ENCODE data around the gene CDH7. TPM values are rescaled to one million over a fixed set of nuclear protein-coding genes. Genes with fewer than 3 reads are reported as not detected.

CDH7 gene
- not detected in 2 replicates for total RNA-seq (2014; rRNA removed; shearing (Covaris generic))

DNA sequence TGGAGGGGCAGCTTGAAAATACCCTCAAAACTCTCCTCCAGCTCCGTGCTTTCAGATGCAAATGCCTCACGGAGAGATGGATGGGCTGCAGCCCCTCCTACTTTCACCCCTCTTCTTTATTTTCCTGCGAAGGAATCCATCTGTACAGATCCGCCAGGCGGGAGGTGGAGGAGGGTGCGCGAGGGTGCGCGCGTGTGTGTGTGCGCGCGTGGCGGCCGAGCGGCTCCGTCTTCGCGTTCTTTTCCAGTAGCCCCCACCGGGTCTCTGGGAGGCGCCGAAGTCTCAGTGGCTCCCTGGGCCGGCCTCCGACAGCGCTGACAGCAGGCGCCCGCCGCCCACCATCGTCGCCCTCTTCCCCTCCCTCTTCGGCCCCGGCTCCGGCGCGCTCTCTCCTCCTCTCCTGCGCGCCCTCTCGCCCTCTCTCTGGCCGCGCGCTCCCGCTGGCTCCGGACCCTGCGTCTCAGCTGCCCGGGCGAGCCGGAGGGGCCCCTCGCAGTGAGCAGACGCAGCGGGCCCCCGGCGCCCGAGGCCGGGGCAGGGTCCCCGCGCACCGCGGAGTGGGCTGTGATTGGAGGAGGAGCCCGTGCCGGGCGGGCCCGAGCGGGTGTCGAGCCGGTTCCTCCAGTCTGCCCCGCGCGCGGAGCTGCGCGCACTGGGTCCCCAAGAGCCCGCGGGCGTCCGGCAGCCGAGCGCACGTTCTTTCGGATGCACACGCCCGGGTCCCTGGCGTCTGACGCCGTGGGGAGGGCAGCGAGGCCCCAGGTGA, at the start of gene CDH7:
Gene CDH7, plus strand, starts transcription at position 624 of the 766 bp plus-strand sequence. CDS start 11,831 bp downstream, outside the sequence.
- peak; percentile 58 for DNase-seq (ENCODE audit: low spot score)
- in situ Hi-C loops (cut with HindIII; ENCODE audit: low sequenced_read_pairs): no loop called here

DNA sequence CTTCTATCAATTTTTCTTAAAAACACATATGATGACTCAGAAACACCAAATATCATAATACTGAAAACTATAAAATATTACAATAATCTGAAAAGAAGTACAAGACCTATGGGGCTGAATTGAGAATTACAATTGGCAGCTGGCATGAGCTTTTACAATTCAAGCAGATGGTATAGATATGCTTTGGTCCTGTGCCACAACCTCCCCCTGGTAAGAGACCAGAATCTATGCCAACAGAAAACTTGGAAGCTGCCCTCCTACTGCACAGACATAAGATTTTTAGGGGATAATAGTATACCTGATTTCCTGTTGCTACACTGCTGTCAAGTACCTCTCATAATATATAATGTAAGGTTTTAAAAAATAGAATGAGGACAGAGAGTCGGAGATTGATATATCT, 46.8 kb upstream of the CDH7 start:
- in situ Hi-C loops (cut with HindIII; ENCODE audit: low sequenced_read_pairs): no loop called here
- DNase-seq (ENCODE audit: low spot score): peak; percentile 58

DNA sequence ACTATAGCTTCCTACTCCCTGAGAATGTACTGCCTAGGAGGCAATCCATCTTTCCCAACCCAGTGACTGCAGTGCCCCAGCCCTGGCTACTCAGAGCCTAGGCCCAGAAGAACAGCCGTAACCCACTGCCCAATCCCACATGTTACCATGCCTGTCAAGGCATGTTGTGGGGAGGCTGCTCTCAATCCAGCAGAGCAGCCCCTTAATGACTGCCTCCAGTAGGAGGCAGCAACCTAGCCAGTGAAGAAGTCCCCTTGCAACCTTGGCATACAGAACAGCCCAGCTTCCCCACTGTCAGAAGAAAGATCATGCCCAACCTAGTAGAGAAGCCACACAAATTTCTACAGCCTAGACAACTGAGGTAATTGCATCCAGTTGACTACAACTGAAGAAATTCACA, 44.2 kb upstream of the CDH7 start:
- in situ Hi-C loops (cut with HindIII; ENCODE audit: low sequenced_read_pairs): no loop called here
- DNase-seq (ENCODE audit: low spot score): no peak

GRCh38 chr18:65711493-65711892, 39.3 kb upstream of the CDH7 start:
- no peak for DNase-seq (ENCODE audit: low spot score)
- in situ Hi-C loops (cut with HindIII; ENCODE audit: low sequenced_read_pairs): no loop called here

GRCh38 chr18:65721619-65722018, 29.2 kb upstream of the CDH7 start:
- DNase-seq (ENCODE audit: low spot score): peak; percentile 87
- in situ Hi-C loops (cut with HindIII; ENCODE audit: low sequenced_read_pairs): no loop called here

DNA sequence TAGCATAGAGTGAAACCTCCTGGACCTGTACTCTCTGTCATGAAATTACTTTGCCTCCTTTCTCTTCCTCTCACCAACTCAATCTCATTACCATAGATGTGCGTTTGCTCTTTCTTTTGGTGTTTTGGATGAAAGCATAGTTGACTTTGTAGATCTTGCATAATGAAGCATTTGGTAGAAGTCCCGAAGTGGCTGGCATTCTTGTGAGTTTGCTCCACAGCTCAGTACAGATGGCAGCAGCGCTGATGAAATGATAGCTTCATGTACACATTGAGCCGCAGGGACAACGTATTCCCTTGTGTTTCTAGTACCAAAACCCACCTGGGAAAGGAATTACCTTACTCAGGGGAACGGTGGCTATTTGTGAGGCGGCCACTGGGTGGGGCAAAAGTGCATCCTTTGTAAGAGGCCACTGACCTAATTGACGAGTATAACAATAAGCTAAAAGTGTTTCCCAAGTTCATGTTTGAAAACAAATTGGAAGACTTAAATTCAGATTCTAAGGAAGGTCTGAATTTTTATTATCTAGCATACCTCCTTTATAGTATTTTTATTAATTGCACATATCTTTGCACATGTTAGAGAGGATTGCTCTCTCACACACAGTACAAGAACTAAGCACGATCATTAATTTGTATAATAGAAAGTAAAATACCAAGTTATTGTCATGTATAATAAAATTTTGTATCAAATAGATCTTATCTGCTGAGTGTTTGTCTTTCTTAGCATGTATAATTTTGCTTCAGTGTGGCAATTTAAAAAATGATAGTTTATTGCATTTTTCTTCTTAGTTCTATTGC, 25.4 kb upstream of the CDH7 start:
- DNase-seq (ENCODE audit: low spot score): peak; percentile 87
- in situ Hi-C loops (cut with HindIII; ENCODE audit: low sequenced_read_pairs): no loop called here

DNA sequence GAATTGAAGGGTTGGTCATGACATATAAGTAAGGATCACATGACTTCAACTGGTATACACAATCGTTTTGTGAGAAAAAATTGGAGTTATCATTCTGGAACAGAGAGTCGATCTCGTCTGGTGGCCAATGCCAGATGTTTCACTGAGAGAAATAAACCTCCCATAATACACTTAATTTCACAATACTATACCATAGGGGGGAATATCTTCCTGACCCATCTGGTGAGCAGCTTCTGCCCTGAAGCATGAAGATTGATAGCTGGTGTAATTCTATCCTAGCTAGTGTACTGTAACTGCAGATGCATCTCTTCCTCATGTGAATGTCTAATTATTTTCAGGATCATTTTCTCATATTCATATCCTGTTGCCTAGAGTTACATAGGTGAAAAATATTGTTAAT, 15.7 kb upstream of the CDH7 start:
- in situ Hi-C loops (cut with HindIII; ENCODE audit: low sequenced_read_pairs): no loop called here
- no peak for DNase-seq (ENCODE audit: low spot score)

DNA sequence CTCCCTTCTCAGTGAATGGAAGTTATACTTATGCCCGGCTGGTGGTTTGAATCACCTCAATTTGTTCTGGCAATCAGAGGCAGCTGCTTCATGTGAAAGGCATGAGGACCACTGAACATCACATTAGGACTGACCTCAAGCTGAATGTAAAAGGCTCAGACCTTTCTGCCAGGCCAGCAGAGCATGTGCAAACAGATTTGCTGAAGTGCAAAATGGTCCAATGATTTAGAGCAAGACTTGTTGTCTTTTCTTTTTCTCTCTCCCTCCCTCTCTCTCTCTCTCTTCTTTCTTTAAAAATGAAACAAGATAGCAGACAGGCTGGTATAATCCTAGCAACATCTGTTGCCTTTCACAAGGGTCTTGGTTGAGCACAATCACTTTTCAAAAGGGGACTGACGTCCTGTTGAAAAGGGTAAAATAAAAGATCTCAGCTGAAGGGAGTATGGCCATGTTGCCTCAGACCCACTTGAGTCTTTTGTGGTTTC, 13.3 kb upstream of the CDH7 start:
- DNase-seq (ENCODE audit: low spot score): no peak
- in situ Hi-C loops (cut with HindIII; ENCODE audit: low sequenced_read_pairs): no loop called here

GRCh38 chr18:65746936-65747335, 3.9 kb upstream of the CDH7 start:
- no peak for DNase-seq (ENCODE audit: low spot score)
- in situ Hi-C loops (cut with HindIII; ENCODE audit: low sequenced_read_pairs): no loop called here

DNA sequence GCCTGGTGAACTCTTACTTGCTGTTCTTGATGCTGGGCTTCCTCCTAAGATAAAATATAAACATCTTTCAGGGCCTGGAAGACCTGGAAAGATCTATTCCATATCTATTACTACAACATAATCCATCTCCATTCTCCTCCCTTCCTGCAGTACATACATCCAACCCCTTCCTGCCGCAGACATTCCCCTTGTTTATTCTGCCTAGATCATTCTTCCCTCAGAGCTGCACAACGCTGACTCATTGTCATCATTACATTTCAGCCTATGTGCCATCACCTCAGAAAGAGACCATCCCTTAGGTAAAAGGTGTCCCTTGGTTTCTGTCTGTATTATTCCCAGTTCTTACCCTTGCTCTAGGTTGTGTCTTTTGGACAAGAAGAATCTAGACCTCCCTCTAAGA, 2.5 kb upstream of the CDH7 start:
- no peak for DNase-seq (ENCODE audit: low spot score)
- in situ Hi-C loops (cut with HindIII; ENCODE audit: low sequenced_read_pairs): no loop called here

GRCh38 chr18:65749841-65750240, 971 bp upstream of the CDH7 start:
- in situ Hi-C loops (cut with HindIII; ENCODE audit: low sequenced_read_pairs): no loop called here
- DNase-seq (ENCODE audit: low spot score): no peak

DNA sequence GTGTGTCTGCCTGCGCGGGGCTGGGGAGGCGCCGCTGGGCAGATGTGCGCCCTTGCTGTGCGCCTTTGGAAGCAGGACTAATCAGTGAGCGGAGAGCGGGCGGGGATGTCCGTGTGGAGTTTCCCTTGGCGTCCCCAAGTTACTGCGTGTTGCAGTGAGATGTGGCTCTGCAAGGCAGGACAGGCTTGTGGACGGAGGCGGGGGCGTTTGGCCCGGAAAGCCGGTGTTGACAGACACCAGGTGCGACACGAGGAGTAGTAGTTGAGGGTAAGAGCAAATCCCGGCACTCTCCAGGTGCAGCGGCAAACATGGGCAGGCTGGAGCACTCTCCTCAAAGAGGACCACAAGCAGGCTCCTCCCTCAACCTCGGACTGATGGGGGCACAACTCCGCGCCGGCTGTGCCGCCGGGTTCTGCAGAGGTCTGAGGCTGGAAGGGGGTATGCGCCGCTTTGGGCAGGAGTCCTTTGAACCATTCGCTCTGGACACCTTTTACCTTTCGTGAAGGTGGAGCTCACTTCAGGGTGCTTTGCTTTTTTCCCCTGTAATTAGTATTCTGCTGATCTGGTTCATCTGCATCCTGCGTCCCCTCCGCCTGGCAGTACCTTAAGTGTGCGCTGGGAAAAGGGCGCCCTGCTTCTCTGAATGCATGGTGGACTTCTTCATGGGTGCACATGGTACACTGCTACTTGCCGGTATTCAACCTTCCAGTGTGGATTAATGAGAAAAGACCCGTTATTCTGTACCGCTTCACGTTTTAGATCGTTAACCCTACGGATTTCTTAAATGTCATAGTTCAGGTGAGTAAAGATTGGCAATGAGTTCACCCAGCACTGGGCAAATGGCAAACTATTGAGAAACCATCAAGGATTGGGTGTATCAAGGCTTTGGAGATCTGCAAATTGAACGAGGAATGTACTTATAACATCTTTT, 608 bp downstream of the CDH7 start:
- in situ Hi-C loops (cut with HindIII; ENCODE audit: low sequenced_read_pairs): no loop called here

DNA sequence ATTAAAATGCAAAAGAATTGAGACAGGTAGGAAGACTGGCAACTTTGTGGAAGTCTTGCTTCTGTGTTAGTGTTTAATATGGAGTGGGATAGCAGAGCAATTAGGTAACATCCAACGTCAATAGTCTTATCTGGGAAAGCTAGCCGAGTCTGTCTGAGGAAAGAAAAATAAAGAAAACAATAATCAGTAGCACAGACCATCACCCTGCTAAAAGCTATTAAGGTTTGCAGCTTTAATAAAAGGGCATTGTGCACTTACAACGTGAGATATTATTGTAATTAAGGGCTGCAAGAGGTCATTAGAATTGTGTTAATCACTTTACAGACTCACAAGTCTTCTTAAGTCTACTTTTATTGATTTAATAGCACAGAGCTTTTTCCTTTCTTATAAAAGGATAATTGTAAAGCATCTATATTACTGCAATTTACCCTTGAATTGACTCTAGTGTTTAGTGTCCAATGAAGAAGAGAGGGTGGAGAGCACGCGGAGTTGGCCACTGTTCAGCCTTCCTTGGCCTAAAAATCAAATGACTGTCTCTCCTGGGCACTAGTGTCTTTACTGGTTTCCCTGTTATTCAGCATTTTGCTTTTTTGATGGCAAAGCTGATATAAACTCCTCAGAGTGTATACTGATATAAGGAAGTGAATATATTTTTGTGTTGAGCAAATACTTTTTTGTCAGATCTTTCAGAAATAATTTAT, 2.0 kb downstream of the CDH7 start:
- DNase-seq (ENCODE audit: low spot score): peak; percentile 76
- in situ Hi-C loops (cut with HindIII; ENCODE audit: low sequenced_read_pairs): no loop called here

More for the DNA sequence above, 608 bp downstream of the CDH7 start:
- DNase-seq (ENCODE audit: low spot score): peak; percentile 77

DNA sequence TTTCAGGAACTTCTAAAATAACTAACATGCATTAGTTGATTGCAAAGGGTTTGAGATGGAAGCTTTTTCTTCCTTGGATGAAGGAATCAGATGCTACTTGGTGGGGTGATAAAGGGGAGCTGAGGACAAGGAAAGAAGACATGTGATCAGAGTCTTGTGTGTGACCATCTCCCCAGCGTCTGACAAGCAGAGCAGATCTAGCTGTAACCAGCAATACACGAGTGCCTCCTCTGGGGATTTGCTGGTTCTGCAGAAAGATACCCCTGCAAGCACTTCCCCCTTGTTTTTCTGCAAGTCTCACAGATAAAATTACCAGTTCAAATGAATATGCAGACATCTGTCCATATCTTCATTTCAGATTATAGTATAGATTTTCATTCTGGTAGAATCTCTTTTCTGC, 2.7 kb downstream of the CDH7 start:
- in situ Hi-C loops (cut with HindIII; ENCODE audit: low sequenced_read_pairs): no loop called here
- DNase-seq (ENCODE audit: low spot score): peak; percentile 91

DNA sequence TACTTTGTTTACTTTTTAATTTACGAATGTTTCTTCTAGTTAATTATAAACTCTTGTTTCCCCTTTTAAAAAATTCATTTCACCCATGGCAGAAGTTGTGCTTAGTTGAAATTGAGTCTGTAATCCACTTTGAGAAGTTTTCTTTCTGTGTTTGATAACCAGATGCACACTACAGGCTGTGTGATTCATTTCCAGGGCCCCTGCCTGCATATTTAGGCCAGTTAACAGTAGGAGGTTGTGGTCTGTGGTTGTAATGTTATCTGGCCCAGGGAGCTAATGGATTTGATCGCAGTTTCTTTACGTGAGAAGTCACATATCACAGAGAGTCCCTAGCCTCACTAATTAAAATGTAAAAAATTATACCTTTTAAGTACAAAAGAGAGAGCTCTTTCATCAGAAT, 3.3 kb downstream of the CDH7 start:
- in situ Hi-C loops (cut with HindIII; ENCODE audit: low sequenced_read_pairs): no loop called here

GRCh38 chr18:65755616-65756015, 4.8 kb downstream of the CDH7 start:
- peak; percentile 72 for DNase-seq (ENCODE audit: low spot score)
- in situ Hi-C loops (cut with HindIII; ENCODE audit: low sequenced_read_pairs): no loop called here

More for the DNA sequence above, 3.3 kb downstream of the CDH7 start:
- peak; percentile 88 for DNase-seq (ENCODE audit: low spot score)

GRCh38 chr18:65760457-65760856, 9.6 kb downstream of the CDH7 start:
- DNase-seq (ENCODE audit: low spot score): no peak
- in situ Hi-C loops (cut with HindIII; ENCODE audit: low sequenced_read_pairs): no loop called here

DNA sequence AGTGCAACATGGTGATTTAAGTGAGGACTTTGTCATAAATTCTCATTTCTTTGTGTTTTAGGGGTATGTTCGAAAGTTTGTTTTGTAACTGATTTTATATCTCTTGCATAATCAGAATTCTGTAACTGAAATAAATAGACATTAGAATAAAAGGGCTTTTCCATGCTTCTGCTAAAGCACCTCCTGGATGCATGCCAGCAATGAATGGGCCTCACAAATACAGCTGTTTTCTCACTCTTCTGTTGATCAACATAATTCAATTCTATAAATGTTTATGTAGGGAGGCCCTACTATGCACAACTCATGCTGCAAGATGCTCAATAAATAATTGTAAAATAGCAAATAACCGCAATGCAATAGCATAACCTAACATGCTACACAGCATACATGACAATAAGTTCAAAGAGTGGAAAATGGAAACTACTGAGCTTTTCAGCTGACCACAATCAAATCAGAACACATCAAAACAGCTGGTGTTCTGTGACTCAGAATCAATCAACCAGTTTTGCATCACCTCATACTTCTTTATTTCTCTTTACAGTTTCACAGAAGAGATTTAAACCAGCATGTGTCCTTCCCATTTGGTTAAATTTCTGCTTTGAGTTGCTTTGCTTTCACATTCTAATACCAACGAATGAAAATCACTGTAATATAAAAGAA, 11.0 kb downstream of the CDH7 start:
- no peak for DNase-seq (ENCODE audit: low spot score)
- in situ Hi-C loops (cut with HindIII; ENCODE audit: low sequenced_read_pairs): no loop called here
